ENCODE measurements around the gene KCNIP3.

The KCNIP3 gene

DNA sequence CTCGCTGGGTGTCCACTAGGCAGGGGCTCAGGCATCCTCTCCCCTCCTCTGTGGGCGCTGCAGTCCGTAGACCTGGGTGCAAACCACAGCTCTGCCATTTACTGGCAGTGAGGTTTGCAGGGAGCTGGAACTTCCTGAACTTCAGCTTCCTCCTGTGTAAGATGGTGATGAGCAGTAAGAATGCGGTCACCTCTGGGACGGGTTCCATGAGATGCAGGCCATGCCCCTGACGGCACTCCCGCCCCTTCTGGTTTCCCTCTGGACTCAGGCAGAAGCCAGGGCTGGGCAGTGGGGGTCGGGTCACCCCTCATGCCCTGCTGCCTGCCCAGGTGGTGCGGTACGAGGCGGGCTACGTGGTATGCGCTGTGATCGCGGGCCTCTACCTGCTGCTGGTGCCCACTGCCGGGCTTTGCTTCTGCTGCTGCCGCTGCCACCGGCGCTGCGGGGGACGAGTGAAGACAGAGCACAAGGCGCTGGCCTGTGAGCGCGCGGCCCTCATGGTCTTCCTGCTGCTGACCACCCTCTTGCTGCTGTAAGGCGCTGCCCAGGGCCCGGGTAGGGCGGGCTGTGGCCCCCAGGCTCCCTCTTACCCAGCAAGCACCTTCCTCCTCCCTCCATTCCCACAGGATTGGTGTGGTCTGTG is 21.4 kb upstream of the KCNIP3 start:
- DNase-seq (ENCODE audit: low read depth), result no peak
- TF ChIP-seq, protein P1, sequence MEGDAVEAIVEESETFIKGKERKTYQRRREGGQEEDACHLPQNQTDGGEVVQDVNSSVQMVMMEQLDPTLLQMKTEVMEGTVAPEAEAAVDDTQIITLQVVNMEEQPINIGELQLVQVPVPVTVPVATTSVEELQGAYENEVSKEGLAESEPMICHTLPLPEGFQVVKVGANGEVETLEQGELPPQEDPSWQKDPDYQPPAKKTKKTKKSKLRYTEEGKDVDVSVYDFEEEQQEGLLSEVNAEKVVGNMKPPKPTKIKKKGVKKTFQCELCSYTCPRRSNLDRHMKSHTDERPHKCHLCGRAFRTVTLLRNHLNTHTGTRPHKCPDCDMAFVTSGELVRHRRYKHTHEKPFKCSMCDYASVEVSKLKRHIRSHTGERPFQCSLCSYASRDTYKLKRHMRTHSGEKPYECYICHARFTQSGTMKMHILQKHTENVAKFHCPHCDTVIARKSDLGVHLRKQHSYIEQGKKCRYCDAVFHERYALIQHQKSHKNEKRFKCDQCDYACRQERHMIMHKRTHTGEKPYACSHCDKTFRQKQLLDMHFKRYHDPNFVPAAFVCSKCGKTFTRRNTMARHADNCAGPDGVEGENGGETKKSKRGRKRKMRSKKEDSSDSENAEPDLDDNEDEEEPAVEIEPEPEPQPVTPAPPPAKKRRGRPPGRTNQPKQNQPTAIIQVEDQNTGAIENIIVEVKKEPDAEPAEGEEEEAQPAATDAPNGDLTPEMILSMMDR (conservative IDR thresholded peaks at IDR 0.05; ENCODE audit: low read length), result no peak
- no peak overlapping the region for H3K4me3 ChIP-seq (ENCODE audit: low read length)

DNA sequence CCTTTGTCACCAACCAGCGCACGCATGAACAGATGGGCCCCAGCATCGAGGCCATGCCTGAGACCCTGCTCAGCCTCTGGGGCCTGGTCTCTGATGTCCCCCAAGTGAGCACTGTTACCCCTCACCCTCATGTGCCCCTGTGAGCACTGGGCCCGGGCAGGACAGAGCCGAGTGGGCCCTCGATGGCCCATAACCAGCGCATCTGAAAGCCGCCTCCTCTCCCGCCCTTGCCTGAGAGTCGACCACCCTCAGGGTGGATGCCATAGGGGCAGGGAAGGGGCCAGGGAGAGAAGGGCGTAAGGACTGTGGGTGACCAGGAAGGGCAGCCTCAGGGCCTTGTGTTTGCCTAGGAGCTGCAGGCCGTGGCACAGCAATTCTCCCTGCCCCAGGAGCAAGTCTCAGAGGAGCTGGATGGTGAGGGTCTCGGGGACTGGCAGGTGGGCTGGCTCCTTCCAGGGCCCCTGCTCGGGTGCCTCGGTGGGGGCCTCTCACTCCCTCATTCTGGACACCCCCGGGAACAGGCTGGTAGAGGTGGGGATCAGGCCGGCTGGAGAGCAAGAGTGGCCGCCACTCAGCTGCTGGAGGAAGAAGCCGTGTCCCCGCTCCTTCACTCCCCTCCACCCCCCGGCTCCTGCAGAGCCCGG is 20.8 kb upstream of the KCNIP3 start:
- TF ChIP-seq, protein P1 (conservative IDR thresholded peaks at IDR 0.05; ENCODE audit: low read length), result no peak
- DNase-seq (ENCODE audit: low read depth), result no peak
- no peak overlapping the region for H3K4me3 ChIP-seq (ENCODE audit: low read length)

DNA sequence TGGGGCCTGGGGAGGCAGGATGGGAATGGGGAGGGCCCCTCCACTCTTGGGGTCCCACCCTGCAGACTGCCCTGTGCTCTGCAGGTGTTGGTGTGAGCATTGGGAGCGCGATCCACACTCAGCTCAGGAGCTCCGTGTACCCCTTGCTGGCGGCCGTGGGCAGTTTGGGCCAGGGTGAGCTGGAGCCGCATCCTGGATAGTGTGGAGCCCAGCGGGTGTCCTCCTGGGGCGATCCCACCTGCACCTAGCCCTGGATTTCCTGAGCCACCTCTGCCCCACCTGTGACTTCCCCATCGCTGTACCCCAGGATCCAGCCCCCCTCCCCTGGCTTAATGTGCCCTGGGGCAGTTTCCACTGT is 20.3 kb upstream of the KCNIP3 start:
- no peak for DNase-seq (ENCODE audit: low read depth)
- TF ChIP-seq, protein P1 (conservative IDR thresholded peaks at IDR 0.05; ENCODE audit: low read length), result no peak
- H3K4me3 ChIP-seq (ENCODE audit: low read length), result no peak overlapping the region

DNA sequence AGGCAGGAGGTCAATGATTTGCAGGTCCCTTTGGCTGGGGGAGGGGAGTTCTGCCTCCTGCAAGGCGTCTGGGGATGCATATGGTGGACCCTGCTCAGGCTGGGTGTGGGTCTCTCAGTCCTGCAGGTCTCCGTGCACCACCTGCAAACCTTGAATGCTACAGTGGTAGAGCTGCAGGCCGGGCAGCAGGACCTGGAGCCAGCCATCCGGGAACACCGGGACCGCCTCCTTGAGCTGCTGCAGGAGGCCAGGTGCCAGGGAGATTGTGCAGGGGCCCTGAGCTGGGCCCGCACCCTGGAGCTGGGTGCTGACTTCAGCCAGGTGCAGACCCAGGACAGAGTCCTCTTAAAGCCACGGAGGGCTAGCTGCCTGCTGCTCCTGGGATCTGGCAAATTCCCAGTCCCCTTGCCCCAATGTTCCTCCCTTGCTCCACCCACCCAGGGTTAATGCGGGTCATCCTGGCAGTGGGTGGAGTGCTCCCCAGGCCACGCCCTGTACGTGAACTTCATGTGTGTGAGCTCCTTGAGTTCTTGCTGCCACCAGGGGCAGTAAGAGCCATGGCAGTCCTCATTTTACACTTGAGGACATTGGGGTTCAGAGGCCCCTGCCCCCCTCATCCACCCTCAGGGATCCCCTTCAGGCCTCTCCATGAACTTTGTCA is 19.8 kb upstream of the KCNIP3 start:
- no peak overlapping the region for H3K4me3 ChIP-seq (ENCODE audit: low read length)
- TF ChIP-seq, protein P1 (conservative IDR thresholded peaks at IDR 0.05; ENCODE audit: low read length), result no peak
- DNase-seq (ENCODE audit: low read depth), result no peak

DNA sequence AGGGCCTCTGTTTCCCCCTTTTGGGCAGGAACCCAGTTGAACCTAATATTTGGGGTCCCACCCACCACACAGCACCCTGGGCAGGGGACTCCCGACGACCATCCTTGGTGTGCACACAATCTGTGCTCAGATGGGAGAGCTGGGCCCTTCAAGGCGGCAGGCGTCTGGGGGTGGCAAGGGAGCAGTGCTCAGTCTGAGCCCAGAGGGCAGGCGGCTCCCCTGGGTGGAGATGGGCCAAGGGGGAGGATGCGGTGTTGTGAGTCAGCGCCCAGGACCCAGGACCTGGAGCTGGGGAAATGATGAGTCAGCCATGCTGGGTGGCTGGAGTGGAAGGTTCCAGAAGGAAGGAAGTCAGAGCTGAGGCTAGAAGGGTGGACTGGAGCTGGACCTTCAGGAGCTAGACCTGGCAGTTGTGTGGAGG is 19.1 kb upstream of the KCNIP3 start:
- DNase-seq (ENCODE audit: low read depth), result peak; percentile 68
- TF ChIP-seq, protein P1 (conservative IDR thresholded peaks at IDR 0.05; ENCODE audit: low read length), result no peak
- H3K4me3 ChIP-seq (ENCODE audit: low read length), result no peak overlapping the region

DNA sequence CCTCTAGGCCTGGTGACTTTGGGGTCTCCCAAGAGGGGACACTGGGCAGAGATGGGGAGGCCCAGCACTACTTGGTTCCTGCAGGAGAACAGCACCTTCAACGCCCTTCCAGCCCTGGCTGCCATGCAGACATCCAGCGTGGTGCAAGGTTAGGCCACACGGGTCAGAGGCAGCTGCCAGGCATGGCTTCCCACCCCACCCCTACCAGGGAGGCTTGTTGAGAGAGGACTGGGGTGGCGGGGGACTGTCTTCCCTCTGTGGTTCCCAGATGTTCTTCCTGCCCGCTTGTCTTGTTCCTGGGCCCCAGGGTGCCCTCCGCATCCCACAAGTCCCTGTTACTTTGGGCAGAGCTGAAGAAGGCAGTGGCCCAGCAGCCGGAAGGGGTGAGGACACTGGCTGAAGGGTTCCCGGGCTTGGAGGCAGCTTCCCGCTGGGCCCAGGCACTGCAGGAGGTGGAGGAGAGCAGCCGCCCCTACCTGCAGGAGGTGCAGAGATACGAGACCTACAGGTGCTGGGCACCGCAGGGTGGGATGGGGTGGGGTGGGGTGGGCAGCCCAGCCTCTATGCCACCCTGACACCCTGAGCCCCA is 18.4 kb upstream of the KCNIP3 start:
- TF ChIP-seq, protein P1 (conservative IDR thresholded peaks at IDR 0.05; ENCODE audit: low read length), result no peak

More for the DNA sequence above, 18.4 kb upstream of the KCNIP3 start:
- DNase-seq (ENCODE audit: low read depth), result no peak
- H3K4me3 ChIP-seq (ENCODE audit: low read length), result no peak overlapping the region

All from AG10803 (cell line).